Hepatocyte (in vitro differentiated cells): ENCODE measurements around the gene TMCC3.

Experiments
- CTCF ChIP-seq: fragments of 200-600 bp; sonication (generic); IDR thresholded peaks from 2 replicates; pipeline ENCODE4 v1.5.1; 2016; ENCODE audit warnings: antibody characterized with exemption, mild to moderate bottlenecking; ENCODE audit not compliant: poor library complexity
- EZH2 ChIP-seq: fragments of 200-600 bp; sonication (generic); IDR thresholded peaks from 2 replicates; pipeline ENCODE4 v1.6.1; 2016; ENCODE audit warnings: antibody characterized with exemption, mild to moderate bottlenecking, borderline replicate concordance
- EZH2phosphoT487 ChIP-seq: fragments of 200-600 bp; sonication (generic); IDR thresholded peaks from one replicate; pipeline ENCODE4 v1.6.1; 2018; ENCODE audit warnings: antibody characterized with exemption, mild to moderate bottlenecking, low read depth, moderate library complexity; ENCODE audit not compliant: unreplicated experiment, severe bottlenecking

GRCh38 chr12:94678379-94678778 lies 28.0 kb upstream of the TMCC3 start:
- TF ChIP-seq CTCF (no peak), EZH2 (no peak), EZH2phosphoT487 (no peak)
